GM12865 (cell line): ENCODE data around the gene NFIA.

Experiments used
- DNase-seq: peaks from one replicate; pipeline ENCODE4 v3.0.0; 2010; ENCODE audit warnings: low read depth
- H3K4me3 ChIP-seq: 2 replicates; pipeline ENCODE4 v1.5.1; 2011; ENCODE audit warnings: mild to moderate bottlenecking, low read depth, low read length, control low read depth
- CTCF ChIP-seq: IDR thresholded peaks from 2 replicates; pipeline ENCODE4 v1.5.1; 2011; ENCODE audit warnings: low read length, control low read depth, low read depth, inconsistent platforms; ENCODE audit not compliant: insufficient read depth; ENCODE audit errors: missing control alignments

NFIA gene

GRCh38 chr1:61450872-61451571, 368.7 kb downstream of the NFIA start:
- TF ChIP-seq CTCF = no peak
- no peak overlapping the region for H3K4me3 ChIP-seq
- no peak for DNase-seq

DNA sequence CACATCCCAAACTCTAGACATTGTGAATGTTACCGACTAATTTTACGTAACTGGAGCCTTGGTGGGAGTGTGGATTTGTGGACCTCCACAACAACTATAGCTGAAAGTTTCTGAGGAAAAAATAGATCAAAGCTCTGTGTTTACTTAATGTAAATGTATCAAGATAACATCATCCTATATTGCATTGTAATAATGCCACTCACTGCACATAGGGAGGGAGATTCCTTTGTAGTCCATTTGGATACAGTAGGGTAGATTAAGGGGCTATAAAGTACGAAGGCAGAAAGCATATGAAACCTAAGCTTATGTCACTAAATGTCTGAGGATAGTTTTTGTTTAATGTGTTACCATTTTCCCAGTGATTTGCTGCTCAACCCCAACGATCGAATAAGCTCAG, 369.2 kb downstream of the NFIA start:
- no peak overlapping the region for H3K4me3 ChIP-seq
- DNase-seq = no peak
- no peak for TF ChIP-seq CTCF

DNA sequence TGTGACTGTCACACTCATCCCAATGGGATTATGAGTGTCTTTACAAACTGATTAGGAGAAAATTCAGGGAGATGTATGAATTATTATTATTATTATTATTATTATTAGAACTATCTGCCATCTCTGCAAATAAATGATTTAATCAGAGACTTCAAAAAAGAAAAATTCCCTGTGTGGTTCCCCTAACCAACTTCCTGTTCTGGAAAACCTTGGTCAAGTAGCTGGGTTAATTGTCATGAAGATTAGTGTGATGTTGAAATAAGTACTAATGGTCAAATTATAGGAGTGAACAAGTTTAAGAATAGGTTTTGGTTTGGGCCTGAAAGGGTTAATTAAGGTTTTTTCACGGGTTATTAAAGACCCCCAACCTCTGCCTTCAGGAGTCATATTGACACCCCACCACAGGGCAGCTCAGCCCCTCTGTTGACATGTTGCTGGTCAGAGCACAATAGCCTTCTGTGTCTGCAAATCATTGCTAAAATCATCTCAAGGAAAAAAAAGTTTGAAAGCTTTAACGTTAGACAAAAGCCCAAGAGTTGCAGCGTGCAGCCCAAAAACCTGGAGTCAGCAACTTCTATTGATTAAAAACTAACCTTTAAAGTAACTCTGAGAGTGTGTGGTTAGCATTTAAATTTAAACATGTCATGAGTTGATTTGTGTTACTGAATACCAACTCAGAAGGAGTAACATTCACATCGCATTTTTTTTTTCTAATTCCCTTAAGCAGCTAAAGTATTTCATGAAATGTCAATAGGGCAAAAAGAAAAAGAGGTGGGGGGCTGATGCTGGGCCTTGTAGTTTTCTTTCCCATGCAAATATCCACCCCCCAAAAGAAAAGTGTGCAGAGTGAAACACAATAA, 370.0 kb downstream of the NFIA start:
- TF ChIP-seq CTCF = no peak
- H3K4me3 ChIP-seq = no peak overlapping the region
- DNase-seq = no peak

DNA sequence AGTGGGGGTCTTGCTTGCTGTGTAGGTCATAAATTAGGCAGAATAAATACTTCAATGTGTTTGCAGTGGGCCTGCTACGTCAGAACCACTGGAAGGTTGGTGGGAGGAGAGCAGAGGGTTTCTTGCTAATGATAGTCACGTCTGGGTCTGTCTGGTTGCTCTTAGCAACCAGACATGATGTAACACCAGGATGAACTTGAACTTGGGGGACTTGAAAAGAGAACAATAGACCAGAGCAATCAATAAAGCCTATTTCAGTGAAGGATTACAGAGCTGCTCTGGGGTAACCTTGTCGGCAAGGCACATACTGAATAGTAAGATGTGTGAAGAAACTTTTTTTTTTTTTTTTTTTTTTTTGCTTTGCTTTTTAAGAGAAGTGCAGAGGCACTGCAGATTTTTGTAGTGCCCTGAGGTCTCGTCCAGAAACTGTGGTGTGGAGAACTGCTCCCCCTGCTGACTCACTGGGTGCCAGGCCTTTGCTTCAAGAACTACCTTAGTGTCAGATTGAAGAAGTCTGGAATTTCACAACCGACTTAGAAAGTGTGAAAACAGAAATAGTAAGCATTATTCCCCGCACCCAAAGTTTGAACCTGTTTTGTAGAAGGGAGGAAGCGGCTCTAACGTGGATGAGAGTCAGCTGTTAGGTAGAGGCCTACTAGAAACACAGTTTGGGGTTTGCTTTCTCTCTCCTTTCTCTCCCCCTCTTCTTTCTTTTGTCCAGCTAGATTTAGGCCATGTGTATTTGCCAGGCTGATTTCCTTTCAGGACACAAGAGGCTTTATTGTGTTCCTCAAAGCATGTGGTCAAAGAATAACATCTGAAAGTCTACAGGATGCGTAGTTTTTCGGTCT, 371.0 kb downstream of the NFIA start:
- no peak overlapping the region for H3K4me3 ChIP-seq
- DNase-seq = peak; percentile 77
- peak; percentile 79 for TF ChIP-seq CTCF

GRCh38 chr1:61455400-61455799, 373.0 kb downstream of the NFIA start:
- DNase-seq = no peak
- no peak for TF ChIP-seq CTCF
- H3K4me3 ChIP-seq = no peak overlapping the region

DNA sequence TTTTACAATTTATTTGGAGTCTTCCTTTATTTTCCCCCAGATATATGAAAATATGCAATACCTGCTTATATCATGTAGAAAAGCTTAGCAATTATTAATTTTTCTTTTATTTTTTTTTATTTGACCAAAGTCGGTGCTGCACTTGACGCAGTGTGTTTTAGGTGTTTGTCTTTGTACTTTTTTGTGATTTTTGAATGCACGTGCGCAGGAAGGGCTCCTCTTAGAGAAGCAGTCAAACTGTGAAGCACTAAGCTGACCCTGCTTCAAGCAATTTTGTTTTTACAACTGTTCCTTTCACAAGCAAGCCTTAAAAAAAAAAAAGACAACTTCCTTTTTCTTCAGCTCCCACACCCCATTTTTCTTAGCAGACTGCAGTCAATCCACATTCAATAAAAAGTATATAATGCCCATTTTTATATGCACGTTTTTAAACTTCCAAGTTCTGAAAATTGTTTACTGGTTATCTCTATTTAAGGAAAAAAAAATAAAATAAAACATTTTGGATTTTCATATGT, 375.2 kb downstream of the NFIA start:
- no peak overlapping the region for H3K4me3 ChIP-seq
- no peak for DNase-seq
- no peak for TF ChIP-seq CTCF
